HS-5 (cell line): ENCODE measurements around the gene DESI2.
"Not testable (repeated sequence)": the region's sequence is repeated elsewhere in the genome, so short reads cannot be mapped to it uniquely, and the experiment has no call there.

Source experiments
- DNase-seq: peaks from one replicate; pipeline ENCODE4 v3.0.0-alpha.2; 2012; ENCODE audit warnings: low read depth

Gene DESI2

DNA sequence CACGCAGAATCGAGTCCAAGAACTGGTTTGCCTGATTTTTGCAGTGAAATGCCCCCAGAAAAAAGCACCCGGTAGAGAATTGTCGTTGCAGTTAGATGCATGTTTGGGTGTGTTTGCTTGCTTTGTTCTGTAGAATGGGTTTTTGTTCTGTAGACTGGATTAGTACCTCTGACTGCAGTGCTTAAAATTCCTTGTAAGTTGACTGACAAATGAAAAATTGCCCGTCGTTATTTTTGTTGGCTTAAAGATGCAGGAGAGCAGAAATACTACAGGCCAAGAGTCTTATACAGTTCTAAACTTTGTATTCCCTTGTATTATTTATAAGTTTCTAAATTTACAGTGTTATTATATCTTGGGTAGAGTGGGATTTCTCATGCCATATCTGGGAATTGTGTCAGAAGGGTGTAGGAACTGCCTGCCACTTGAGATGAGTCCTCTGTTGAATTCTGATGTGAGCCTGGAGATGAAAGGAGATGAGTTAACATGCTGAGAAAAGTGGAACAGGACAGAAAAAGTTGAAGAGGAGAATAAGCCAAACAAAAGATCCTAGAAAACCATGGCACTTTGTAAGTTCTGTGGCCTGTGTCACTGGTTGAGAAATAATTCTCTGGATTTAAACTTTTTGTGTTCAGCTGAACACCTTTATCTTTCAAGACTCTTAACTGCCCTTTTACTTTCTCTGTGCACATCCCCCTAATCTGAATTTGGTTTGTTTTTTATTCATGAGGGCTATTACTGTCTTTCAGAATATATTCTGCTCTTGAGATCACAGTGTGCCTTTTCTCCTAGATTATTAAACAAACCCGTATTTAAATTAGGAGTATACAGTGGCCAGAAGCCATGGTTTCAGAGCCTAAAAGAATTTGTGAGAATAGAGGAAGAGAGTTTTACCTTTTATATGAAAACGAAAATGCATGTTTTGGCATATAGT, 1.4 kb downstream of the DESI2 start:
- no peak for DNase-seq

DNA sequence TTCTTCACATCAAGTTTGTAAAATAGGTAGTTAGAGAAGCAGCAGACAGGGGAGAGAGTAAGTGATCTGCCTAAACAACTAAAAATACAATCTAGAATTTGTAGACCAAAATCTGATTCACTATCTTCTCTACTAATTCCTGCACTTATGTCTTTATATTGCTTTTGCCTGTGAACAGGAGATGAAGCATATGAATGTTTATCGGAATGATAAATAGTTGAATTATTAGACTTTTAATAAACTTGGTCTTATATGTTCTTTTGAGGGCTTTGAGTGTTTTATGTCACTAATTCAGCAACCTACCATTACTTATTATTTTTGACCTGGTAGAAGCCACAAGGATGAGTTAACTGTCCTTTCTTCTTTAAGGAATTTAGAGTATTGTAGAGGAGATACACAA, 2.3 kb downstream of the DESI2 start:
- DNase-seq: no peak

DNA sequence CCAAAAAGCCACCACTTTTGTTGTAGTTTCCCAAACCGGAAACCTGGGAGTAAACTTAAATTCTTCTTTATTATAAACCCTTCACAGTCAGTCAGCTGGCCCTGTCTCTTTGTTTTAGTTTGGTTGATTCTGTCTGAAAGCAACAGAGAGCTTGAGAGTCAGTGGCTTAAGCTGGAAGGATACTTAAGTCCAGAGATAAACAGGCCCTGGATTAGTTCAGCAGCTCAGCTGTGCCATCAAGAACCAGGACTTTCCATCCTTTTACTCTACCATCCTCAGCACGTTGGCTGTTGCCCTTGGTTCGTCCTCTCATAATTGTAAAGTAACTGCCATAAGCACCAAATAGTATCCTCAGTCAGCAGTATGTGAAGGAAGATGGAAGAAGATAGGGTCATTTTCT, 4.5 kb downstream of the DESI2 start:
- no peak for DNase-seq

DNA sequence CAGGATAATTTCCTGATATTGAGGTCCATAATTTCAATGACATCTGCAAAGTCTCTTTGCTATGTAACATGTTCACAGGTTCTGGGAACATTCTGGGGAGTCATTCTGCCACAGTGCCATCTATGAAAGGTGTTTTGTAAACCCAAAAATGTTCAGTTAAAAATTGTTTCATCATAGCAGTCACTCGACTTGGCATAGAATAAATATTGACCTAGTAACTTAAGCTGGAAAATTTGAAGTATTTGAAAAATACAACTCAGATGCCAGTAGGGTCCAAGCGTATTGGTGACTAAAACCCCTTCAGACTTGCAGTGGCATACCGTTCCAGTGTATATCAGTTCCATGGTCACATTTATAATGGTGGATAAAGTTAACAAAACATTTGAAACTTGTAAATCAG, 6.8 kb downstream of the DESI2 start:
- DNase-seq: no peak

DNA sequence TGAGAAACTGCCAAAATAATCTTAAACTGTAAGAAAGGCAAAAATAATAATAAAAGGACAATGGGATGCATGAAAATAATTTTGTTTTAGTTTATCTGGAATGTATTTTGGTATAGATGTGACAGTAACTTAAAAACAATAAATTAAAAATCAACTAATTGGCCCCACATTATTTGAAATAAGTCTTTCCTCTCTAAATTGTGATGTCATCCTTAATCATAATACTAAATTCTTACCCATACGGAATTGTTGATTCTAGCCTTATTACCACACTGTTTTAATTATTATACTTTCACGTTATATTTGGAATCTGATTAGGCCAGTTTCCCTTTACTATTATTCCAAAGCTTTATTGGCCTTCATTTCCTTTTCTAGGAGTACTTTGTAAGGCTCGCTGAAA, 7.7 kb downstream of the DESI2 start:
- no peak for DNase-seq

DNA sequence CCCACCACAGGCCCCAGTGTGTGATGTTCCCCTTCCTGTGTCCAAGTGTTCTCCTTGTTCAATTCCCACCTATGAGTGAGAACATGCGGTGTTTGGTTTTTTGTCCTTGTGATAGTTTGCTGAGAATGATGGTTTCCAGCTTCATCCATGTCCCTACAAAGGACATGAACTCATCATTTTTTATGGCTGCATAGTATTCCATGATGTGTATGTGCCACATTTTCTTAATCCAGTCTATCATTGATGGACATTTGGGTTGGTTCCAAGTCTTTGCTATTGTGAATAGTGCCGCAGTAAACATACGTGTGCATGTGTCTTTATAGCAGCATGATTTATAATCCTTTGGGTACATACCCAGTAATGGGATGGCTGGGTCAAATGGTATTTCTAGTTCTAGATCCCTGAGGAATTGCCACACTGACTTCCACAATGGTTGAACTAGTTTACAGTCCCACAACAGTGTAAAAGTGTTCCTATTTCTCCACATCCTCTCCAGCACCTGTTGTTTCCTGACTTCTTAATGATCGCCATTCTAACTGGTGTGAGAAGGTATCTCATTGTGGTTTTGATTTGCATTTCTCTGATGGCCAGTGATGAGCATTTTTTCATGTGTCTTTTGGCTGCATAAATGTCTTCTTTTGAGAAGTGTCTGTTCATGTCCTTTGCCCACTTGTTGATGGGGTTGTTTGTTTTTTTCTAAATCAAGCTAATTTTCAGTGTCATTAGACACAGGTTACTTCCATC, 8.8 kb downstream of the DESI2 start:
- not testable (repeated sequence) for DNase-seq

DNA sequence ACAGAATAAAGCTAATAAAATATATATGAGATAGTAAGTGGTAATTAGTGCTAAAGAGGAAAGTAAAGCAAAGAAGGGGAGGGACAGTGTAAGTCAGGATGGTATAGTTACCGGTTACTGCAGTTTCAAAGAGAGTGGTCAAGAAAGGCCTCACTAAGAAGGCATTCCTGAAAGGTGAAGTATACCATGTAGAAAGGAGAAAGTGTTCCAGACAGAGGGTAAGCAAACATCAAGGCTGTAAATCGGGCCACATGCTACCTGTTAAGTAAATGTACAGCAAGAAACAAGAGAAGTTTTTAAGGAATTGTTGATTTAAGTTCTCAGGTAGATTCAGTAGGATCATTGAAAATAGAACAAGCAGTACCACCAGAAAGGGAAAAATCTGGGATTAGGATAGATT, 9.7 kb downstream of the DESI2 start:
- no peak for DNase-seq

DNA sequence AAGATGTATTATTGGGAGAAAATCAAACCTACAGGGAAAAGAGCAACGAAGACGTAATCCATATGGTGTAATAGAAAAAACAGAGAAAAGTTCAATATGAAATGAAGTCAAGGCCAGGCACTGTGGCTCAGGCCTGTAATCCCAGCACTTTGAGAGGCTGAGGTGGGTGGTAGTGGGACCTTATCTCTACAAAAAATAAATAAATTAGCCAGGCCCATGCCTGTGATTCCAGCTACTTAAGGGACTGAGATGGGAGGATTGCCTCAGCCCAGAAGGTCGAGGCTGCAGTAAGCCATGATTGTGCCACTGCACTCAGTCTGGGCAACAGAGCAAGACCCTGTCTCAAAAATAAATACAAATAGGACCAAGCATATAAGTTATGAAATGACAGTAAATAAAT, 11.4 kb downstream of the DESI2 start:
- DNase-seq: no peak

DNA sequence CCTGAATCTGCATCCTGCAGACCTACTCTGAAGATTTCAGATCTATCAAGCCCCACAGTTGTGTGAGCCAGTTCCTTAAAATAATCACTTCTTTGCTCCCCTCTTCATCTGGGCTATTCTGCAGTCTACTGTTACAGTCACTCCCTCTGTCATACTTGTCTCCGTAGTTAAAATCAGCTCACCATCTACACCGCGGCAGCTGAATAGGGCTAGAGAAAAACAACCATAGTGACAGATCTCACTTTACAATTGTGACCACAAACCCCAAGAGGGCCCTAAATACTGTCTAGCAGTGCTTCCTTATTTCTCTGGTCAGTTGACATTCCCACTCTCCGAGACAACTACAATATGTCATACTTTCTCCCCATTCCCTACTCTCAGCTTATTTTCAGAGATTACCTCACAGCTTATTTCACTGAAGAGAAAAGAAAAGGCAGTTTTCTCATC, 12.9 kb downstream of the DESI2 start:
- DNase-seq: no peak

DNA sequence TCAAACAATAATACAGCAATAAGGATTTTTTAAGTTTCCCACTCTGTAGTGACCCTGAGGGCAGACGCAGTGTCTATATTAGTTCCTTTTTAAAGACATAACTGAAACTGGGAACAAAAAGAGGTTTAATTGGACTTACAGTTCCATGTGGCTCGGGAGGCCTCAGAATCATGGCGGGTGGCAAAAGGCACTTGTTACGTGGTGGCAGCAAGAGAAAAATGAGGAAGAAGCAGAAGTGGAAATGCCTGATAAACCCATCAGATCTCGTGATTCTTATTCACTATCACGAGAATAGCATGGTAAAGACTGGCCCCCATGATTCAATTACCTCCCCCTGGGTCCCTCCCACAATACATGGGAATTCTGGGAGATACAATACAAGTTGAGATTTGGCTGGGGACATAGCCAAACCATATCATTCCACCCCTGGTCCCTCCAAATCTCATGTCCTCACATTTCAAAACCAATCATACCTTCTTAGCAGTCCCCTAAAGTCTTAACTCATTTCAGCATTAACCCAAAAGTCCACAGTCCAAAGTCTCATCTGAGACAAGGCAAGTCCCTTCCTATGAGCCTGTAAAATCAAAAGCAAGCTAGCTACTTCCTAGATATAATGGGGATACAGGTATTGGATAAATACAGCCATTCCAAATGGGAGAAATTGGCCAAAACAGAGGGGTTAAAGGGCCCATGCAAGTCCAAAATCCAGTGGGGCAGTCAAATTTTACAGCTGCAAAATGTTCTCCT, 13.9 kb downstream of the DESI2 start:
- not testable (repeated sequence) for DNase-seq

DNA sequence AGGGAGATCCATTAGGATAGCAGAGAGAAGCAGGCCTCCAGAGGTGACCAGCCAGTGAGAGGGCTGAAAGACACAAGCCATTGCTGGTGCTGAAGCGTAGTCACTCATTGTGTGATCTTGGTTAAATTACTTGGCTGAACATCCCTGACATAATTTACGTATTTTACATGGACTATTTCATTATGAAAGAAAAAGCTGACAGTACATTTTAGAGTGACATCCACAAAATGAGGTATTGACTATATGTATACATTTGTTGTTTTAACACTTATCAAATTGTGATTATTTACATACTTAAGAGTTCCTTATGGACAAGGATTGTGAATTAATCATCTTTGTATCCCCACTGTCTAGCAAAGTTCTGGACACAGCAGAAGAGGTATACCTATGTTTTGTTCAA, 14.9 kb downstream of the DESI2 start:
- no peak for DNase-seq

DNA sequence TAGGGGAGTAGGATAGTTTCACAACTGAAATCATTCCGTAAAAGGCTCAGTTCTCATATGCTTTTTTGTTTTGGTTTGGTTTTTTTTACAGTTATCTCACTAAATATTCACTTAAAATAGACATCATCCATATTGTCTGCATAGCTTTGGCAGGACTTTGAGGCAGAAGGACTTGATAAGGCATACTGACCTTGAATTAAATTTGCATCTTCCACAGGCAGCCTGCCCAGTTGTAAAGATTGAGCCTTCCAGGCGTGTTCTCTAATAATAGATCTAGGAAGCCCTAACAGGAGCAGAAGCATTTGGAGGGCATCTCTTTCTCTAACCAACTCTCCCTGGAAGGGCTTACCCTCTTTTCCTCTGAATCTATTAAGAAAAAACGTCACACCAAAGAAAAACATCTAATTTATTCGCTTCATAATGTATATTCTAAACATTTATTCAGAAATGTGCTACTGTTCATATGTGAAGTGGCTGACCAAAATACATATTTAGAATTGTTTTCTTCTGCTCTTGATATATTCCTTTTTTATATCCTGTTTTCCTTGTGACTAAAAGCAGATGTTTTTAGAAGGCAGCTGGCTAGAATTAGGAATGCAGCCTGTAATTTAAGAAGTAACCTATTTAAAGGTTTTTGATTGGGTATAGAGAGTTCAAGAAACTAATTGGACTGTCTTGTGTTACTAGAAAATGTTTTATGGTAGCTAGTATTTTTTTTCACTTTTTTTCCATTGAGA, 20.2 kb downstream of the DESI2 start:
- DNase-seq: no peak

DNA sequence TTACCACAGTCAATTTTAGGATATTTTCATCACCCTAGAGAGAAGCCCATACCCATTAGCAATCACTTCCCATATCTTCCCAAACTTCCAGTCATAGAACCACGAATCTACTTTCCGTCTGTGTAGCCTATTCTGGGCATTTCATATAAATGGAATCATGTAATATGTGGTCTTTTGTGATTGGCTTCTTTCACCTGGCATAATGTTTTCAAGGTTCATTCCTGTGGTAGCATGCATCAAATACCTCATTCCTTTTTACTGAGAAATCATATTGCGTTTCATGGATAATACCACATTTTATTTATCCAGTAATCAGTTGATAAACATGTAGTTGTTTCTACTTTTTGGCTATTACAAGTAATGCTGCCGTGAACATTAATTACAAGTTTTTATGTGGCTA, 21.5 kb downstream of the DESI2 start:
- no peak for DNase-seq

DNA sequence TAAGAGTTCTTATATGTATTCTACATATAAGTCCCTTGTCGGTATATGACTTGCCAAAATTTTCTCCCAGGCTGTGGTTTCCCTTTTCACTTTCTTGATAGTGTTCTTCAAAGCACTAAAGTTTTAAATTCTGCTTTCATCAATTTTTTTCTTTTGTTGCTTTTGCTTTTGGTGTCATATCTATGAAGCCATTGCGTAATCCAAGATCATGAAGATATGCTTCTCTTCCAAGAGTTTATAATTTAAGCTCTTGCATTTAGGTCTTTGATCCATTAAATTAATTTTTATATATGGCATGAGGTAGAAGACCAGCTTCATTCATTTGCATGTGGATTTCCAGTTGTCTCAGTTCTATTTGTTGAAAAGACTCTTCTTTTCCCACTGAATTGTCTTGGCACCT, 22.2 kb downstream of the DESI2 start:
- DNase-seq: no peak

DNA sequence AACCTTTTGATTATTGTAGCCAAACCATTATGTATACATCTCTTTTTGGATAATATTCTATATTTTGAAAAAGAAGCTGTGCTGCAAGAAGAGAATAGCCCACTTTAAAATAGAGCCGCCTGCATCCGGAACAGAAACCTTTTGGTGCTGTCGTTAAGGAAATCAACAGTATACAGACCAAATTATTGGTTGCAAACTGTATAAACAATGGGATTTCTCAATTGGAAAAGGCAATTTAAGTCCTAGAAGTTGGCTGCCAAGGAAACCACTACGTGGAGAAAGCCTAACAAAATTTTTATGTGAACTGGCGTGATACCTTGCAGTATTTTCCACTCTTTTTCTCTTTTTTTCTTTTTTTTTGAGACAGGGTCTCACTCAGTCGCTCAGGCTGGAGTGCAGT, 25.8 kb downstream of the DESI2 start:
- no peak for DNase-seq

DNA sequence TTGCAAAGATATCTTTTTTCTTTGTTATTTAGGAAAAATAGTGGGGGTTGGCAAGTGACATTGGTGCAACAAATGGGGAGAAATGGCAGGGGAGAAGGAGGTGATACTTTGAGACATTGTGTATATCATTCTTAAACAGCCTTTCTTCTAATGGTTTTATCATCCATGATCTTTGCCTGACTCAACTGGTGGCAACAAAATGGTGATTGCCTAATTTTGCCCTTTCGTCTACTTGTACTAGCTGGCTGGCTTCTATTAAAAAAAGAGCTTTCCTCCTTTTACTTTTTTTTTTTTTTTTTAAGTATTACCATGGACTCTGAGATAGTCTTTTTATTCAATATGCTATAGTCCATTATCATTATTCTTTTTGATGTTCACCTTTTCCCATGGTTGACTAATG, 27.7 kb downstream of the DESI2 start:
- no peak for DNase-seq

DNA sequence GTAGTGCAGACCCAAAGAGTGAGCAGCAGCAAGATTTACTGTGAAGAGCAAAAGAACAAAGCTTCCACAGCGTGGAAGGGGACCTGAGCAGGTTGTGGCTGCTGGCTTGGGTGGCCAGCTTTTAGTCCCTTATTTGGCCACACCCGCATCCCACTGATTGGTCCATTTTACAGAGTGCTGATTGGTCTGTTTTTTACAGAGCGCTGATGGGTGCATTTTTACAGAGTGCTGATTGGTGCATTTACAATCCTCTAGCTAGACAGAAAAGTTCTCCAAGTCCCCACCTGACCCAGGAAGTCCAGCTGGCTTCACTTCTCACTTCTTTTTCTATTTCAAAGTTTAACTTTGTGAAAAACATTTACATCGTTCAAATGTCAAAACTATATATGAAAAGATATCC, 29.2 kb downstream of the DESI2 start:
- not testable (repeated sequence) for DNase-seq

DNA sequence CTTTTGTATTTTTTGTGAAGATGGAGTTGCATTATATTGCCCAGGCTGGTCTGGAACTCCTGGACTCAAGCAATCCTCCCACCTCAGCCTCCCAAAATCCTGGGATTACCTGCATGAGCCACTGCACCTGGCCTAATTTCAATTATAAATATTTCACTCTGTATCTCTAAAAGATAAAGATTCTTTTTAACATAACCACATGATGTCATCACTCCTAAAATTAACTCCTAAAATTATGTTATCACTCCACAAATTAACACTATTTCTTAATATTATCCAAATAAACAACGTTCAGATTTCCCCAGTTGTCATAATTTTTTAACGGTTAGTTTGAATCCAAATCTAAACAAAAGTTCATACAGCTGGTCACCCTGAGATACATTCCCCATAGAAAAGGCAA, 43.0 kb downstream of the DESI2 start:
- DNase-seq: no peak

DNA sequence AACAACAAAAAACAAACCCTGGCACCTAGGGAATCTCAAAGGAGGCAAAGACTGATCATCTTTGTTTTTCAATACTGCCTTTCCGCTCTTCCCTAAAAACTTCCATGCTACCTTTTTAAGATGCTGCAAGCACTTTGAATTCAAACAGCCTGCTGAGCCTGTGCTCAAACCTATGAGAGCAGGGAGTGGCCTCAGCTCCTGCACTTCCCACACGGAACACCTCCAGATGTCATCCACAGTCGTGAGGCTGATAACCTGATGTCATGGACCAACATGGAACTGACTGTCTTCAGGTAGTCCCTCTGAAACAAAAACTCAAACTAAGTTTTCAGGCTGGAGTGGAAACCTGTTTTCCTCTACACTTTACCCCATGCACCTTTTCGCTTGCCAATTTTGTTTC, 46.8 kb downstream of the DESI2 start:
- DNase-seq: no peak

DNA sequence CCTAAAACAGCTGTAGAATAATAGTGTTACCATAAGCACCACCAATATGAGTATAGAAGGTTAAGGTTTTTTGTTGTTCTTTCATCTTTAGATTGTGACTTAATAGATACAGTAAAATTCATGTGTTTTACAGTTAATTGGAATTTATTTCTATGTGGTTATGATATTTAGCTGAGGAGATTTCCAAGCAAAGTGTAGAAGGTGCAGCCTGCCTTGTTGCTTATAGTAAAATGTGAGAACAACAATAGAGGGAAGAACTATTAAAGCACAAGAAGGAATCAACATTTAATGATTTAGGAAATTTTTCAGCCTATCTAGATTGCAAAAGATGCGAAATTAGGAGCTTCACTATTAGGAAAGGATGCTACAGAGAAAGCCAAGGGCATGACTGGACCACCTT, 47.9 kb downstream of the DESI2 start:
- no peak for DNase-seq

DNA sequence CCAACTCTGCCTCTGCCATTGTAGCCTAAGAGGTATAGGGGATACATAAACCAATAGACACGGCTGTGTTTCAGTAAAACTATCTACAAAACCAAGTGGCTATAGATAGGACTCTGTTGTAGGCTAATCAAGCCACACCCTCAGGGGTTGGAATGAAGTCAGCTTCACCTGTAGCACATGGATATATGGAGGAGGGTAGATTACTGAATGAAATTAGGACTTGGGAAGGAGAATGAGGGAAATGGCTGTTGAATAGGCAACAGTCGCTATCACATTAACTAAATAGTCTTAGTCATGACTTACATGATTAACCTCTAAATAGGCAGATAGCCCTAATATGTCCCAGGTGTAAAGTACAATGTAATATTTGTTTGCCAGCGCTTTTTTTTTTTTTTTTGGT, 49.7 kb downstream of the DESI2 start:
- no peak for DNase-seq

DNA sequence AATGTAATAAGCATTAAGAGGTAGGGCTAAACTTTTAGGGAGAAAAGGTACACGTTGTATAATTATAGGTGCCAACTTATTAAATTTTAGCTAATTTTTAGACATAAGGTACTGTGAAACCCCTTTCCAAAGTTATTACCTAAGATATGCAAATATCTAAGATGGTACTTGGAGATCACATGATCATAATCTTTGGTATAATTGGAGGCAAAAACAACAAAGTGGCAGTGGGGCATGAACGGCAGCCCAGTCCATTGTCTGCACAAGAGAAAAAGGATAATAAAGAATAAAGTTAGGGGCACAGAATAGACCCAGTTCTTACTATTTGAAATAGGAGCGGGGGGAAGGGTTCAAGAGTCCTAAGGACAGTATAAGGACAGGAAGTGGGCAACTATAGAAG, 51.2 kb downstream of the DESI2 start:
- no peak for DNase-seq
